Glutamatergic neuron (in vitro differentiated cells): ENCODE measurements around the gene ANK3. TPM values are rescaled to one million over a fixed set of nuclear protein-coding genes. Genes with fewer than 3 reads are reported as not detected.

ENCODE experiments used
- DNase-seq: peaks from one replicate; pipeline ENCODE4 v3.0.0; 2022
- H3K27ac Mint-ChIP-seq: one replicate; pipeline ENCODE4 v1.8.0; 2020; ENCODE audit warnings: mild to moderate bottlenecking, mixed read lengths, inconsistent platforms; ENCODE audit not compliant: unreplicated experiment
- H3K27me3 Mint-ChIP-seq: one replicate; pipeline ENCODE4 v1.8.0; 2020; ENCODE audit warnings: mild to moderate bottlenecking, moderate library complexity, mixed read lengths, inconsistent platforms; ENCODE audit not compliant: unreplicated experiment
- H3K36me3 Mint-ChIP-seq: one replicate; pipeline ENCODE4 v1.8.0; 2020; ENCODE audit warnings: mild to moderate bottlenecking, mixed read lengths, inconsistent platforms; ENCODE audit not compliant: unreplicated experiment
- H3K4me1 Mint-ChIP-seq: one replicate; pipeline ENCODE4 v1.8.0; 2020; ENCODE audit warnings: mild to moderate bottlenecking, low read depth, mixed read lengths, inconsistent platforms; ENCODE audit not compliant: unreplicated experiment
- H3K4me3 Mint-ChIP-seq: one replicate; pipeline ENCODE4 v1.8.0; 2020; ENCODE audit warnings: mild to moderate bottlenecking, mixed read lengths, inconsistent platforms; ENCODE audit not compliant: unreplicated experiment
- H3K9me3 Mint-ChIP-seq: one replicate; pipeline ENCODE4 v1.8.0; 2020; ENCODE audit warnings: mild to moderate bottlenecking, moderate library complexity, mixed read lengths, inconsistent platforms; ENCODE audit not compliant: unreplicated experiment
- CTCF ChIP-seq: fragments of 200-600 bp; sonication (generic); IDR thresholded peaks from one replicate; pipeline ENCODE4 v1.5.0; 2021; ENCODE audit not compliant: partially characterized antibody, unreplicated experiment
- total RNA-seq: library from RNA; stranded (reverse); fragmentation: NEBNext Ultra II Directional; extraction: Animal tissue kit (Norgen Biotek cat#: 25700); gene quantifications from one replicate; pipeline ENCODE4 v1.2.1, GENCODE V29; 2021; ENCODE audit not compliant: unreplicated experiment

The ANK3 gene
- total RNA-seq, 1 donor from 2014 or later = 84.9 TPM

GRCh38 chr10:60125895-60126294, 263.8 kb downstream of the ANK3 start:
- no peaks in the 10 kb centered on the region for H3K36me3 Mint-ChIP-seq
- no peaks in the 10 kb centered on the region for H3K27me3 Mint-ChIP-seq
- TF ChIP-seq CTCF = no peak
- H3K27ac Mint-ChIP-seq = no peak overlapping the region
- no peak overlapping the region for H3K4me3 Mint-ChIP-seq
- no peak for DNase-seq
- no peaks in the 10 kb centered on the region for H3K9me3 Mint-ChIP-seq
- peaks cover 8% of the 10 kb centered on the region for H3K4me1 Mint-ChIP-seq

- no peak overlapping the region for H3K4me3 Mint-ChIP-seq
- H3K27ac Mint-ChIP-seq = no peak overlapping the region
- H3K9me3 Mint-ChIP-seq = no peaks in the 10 kb centered on the region
- DNase-seq = no peak
- no peaks in the 10 kb centered on the region for H3K36me3 Mint-ChIP-seq
- no peaks in the 10 kb centered on the region for H3K4me1 Mint-ChIP-seq
- no peak for TF ChIP-seq CTCF
- H3K27me3 Mint-ChIP-seq = no peaks in the 10 kb centered on the region
These were observed 265.1 kb downstream of the ANK3 start for GRCh38 chr10:60124536-60124935.

GRCh38 chr10:60123668-60124067, 266.0 kb downstream of the ANK3 start:
- Mint-ChIP-seq H3K27me3 (no peaks in the 10 kb centered on the region), H3K4me1 (no peaks in the 10 kb centered on the region), H3K4me3 (no peak overlapping the region), H3K9me3 (no peaks in the 10 kb centered on the region), H3K27ac (no peak overlapping the region), H3K36me3 (no peaks in the 10 kb centered on the region)
- TF ChIP-seq CTCF = no peak
- no peak for DNase-seq

- Mint-ChIP-seq H3K36me3 (no peaks in the 10 kb centered on the region), H3K9me3 (no peaks in the 10 kb centered on the region), H3K4me3 (no peak overlapping the region), H3K27me3 (no peaks in the 10 kb centered on the region), H3K4me1 (no peaks in the 10 kb centered on the region), H3K27ac (no peak overlapping the region)
- TF ChIP-seq CTCF = no peak
- DNase-seq = no peak
These were observed 266.5 kb downstream of the ANK3 start for GRCh38 chr10:60123172-60123571.

- H3K27me3 Mint-ChIP-seq = no peaks in the 10 kb centered on the region
- no peak overlapping the region for H3K27ac Mint-ChIP-seq
- H3K9me3 Mint-ChIP-seq = no peaks in the 10 kb centered on the region
- H3K4me3 Mint-ChIP-seq = no peak overlapping the region
- no peak for TF ChIP-seq CTCF
- H3K36me3 Mint-ChIP-seq = no peaks in the 10 kb centered on the region
- no peaks in the 10 kb centered on the region for H3K4me1 Mint-ChIP-seq
- DNase-seq = no peak
These were observed 267.5 kb downstream of the ANK3 start for GRCh38 chr10:60122190-60122589.
